Activated T-helper 2 cell treated with anti-CD3 and anti-CD28 coated beads, Interferon-gamma antibody, Interleukin-2, Interleukin-4, amounts not matched to agents 10 μg/mL and 5 μg/mL and 100 μg/mL, durations not matched to agents 14 hours and 24 hours and 36 hours (primary cell): ENCODE data around the gene RHOA. TPM values are rescaled to one million over a fixed set of nuclear protein-coding genes. Genes with fewer than 3 reads are reported as not detected.

Experiments
- DNase-seq: peaks from one replicate; pipeline ENCODE4 v3.0.0; 2021; ENCODE audit warnings: low spot score
- H3K27ac Mint-ChIP-seq: one replicate; pipeline ENCODE4 v1.8.0; 2021; ENCODE audit warnings: mixed read lengths
- H3K27me3 Mint-ChIP-seq: one replicate; pipeline ENCODE4 v1.8.0; 2021; ENCODE audit warnings: low read depth, mixed read lengths
- H3K36me3 Mint-ChIP-seq: one replicate; pipeline ENCODE4 v1.8.0; 2021; ENCODE audit warnings: low read depth, mixed read lengths
- H3K4me1 Mint-ChIP-seq: one replicate; pipeline ENCODE4 v1.8.0; 2021; ENCODE audit warnings: low read depth, mixed read lengths
- H3K4me3 Mint-ChIP-seq: one replicate; pipeline ENCODE4 v1.8.0; 2021; ENCODE audit warnings: low read depth, mild to moderate bottlenecking, moderate library complexity, mixed read lengths
- H3K9me3 Mint-ChIP-seq: one replicate; pipeline ENCODE4 v1.8.0; 2021; ENCODE audit warnings: mixed read lengths
- intact Hi-C: fragments of 100-400 bp; cut with micrococcal nuclease; formaldehyde crosslinking; loops from one replicate; pipeline ENCODE4 v1.15.1; 2023
- total RNA-seq: library from RNA; stranded (reverse); gene quantifications from 2 replicates; pipeline ENCODE4 v1.2.3, GENCODE V29; 2022

Gene RHOA
- total RNA-seq, 1 donor from 2014 or later, result 428 TPM

DNA sequence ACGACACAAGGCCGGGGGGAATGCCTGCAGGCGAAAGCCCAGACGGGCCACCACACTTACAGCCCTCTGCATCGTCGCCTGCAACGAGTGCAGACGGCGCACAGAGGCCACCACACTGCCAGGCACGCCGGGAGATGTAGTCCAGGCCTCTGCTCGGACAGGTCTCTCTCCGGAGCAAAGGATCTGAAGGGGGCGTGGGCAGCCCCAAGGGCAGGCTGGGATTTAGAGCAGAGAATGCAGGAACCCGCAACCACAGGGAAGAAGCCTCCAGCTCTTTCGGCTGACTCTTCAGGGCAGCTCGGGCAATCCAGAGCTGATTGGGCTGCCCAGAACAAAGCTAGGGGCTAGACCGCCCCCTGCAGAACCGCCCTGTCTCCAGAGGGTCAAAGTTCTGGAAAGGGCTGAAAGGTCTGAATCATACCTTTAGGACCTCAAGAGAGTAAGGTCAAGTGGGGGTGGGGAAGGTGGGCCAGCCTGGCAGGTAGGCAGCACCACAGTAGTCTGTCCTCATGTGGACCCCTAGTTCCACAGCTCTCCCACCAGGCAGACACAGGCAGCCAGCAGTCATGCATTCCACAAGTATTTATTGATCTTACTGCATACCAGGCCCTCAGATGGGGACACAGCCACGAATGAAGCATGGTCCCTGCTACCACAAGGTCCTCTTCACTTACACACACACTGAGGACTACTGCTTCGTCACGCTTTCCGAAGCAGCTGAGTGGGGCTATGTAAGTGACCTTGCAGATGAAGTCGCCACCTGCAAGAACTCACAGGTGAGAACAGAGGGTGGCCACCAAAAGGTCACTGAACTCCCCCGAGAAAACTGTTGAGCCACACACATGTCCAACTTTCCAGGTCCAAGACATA lies 10.8 kb upstream of the RHOA start, which contains the start of gene AMT:
Gene AMT, minus strand, starts transcription at position 95 of the 870 bp plus-strand sequence. Its CDS starts 23 bp downstream, at position 72.
- Mint-ChIP-seq H3K27ac (no peak within 1 kb of the TSS), H3K36me3 (peaks cover 39% of the 10 kb centered on the region), H3K27me3 (no peaks in the 10 kb centered on the region), H3K4me1 (peaks cover 18% of the 10 kb centered on the region), H3K9me3 (no peaks in the 10 kb centered on the region), H3K4me3 (no peak within 1 kb of the TSS)
- intact Hi-C loops, result no loop called here
- no peak for DNase-seq

DNA sequence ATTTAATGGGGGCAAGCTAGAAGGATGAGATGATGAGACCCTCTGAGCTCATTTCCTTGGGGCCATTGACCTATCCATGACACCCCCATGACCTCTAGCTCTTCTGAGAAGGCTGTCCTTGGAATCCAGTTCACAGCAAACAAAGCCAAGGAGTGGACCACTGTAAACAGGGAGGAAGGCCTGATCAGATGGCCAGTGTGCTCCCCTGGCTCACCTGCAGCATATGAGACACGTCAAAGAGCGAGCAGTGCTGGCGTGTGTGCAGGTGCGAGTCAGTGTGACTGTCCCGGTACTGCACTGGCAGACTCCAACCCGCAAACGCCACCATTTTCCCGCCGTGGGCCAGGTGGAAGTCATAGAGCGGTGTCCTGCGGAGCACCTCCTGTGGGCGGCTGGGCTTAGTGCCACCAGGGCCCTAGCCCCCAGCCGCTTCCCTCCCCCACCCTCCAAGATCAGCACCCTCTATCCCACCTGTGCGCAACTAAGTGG lies 10.2 kb upstream of the RHOA start:
- Mint-ChIP-seq H3K27me3 (no peaks in the 10 kb centered on the region), H3K9me3 (no peaks in the 10 kb centered on the region), H3K4me1 (peaks cover 21% of the 10 kb centered on the region), H3K36me3 (peaks cover 43% of the 10 kb centered on the region), H3K4me3 (no peak overlapping the region), H3K27ac (no peak overlapping the region)
- DNase-seq, result no peak
- intact Hi-C loops, result no loop called here

DNA sequence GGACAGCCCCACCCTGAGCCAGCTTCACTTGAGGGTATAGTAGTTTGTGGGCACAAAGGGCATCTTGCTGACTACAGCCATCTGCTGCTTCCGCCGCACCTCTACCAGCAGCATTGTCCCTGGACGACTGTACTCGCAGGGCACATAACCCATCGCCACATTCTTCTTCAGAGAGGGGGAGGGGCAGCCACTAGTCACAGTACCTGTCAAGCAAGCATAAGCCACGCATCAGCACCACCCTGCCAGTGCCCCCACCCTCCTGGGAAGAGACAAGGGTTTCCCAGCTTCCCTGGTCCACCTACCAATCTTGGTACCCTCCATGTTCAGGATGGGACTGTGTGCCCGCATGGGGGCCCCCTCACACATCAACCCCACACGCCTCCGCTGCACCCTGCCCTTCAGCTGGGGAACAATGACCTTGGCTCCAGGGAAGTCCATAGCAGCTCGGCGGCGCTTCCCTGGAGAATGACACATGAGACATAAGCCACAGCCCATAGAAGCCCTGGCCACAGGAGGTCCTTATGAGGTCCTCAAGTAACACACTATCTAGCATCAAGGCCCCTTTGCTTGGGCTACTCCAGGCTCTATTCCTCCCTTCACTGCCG lies 5.8 kb upstream of the RHOA start:
- Mint-ChIP-seq H3K27me3 (no peaks in the 10 kb centered on the region), H3K4me3 (no peak overlapping the region), H3K9me3 (no peaks in the 10 kb centered on the region), H3K27ac (peak overlapping the region; percentile 14), H3K4me1 (peaks cover 44% of the 10 kb centered on the region), H3K36me3 (peaks cover 56% of the 10 kb centered on the region)
- DNase-seq, result no peak
- intact Hi-C loops, result loop anchor here (10.0 kb wide), 1 partner anchor 393 kb away; the partner anchor contains the start of genes IMPDH2 and NDUFAF3

DNA sequence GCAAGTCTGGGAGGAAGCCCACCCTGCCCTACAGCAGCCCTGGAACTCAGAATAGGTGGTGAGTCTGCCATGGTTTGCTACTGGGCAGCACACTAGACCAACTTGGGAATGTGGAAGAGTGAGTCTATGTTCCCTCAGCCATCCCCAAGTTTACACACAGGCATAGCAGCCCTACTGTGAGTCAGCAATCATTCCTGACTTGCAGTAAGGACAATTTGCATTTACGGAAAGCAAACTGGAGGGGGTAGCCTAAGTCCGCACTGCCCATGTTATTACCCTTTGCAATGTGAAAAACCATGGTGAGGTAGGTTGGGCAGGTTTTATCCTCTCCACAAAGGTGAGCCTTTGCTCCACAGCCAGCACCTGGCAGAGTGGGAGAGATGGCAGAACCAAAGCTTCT lies 5.1 kb upstream of the RHOA start:
- no peak for DNase-seq
- Mint-ChIP-seq H3K4me3 (no peak overlapping the region), H3K9me3 (no peaks in the 10 kb centered on the region), H3K27ac (peak overlapping the region; percentile 96), H3K27me3 (no peaks in the 10 kb centered on the region), H3K36me3 (peaks cover 56% of the 10 kb centered on the region), H3K4me1 (peaks cover 44% of the 10 kb centered on the region)
- intact Hi-C loops, result loop anchor here (1.0 to 10.0 kb wide), 3 partner anchors 12 to 392 kb away; partner anchors contain the start of genes IMPDH2, NDUFAF3 and NICN1

DNA sequence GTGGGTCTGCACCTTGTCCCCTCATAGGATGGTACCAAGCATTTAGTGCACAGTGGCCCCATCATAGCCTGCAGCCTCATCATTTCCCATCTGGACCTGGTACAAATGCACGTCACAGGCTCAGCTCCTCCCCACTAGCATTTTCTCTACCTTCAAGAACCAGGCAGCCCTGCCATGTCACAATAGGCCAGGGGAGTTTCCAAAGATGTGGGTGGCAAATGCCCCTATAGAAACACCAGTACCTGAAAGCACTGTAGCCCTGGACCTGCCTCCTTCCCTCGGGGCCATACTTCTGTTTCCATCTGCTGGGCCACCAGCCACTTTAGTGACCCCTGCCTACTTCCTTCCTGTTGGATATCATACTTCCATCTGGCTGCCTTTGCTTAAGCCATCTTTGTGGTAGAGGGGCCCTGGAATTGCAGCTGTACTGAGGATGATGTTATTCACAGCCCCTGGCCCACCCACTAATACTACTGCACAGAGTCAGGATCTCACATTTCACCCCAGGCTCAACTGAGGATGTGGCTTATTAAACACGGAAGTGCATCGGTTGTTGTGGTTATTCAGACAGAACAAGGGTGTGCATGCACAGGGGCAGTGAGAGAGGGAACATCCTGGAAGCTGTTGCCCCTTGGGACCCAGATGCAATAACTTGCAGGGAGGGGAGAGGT lies 4.3 kb upstream of the RHOA start:
- Mint-ChIP-seq H3K27me3 (no peaks in the 10 kb centered on the region), H3K36me3 (peaks cover 56% of the 10 kb centered on the region), H3K27ac (peak overlapping the region; percentile 96), H3K4me1 (peaks cover 44% of the 10 kb centered on the region), H3K9me3 (no peaks in the 10 kb centered on the region), H3K4me3 (peak overlapping the region; percentile 60)
- intact Hi-C loops, result loop anchor here (1.0 to 10.0 kb wide), 3 partner anchors 13 to 391 kb away; partner anchors contain the start of genes IMPDH2, NDUFAF3 and NICN1
- DNase-seq, result peak; percentile 54

DNA sequence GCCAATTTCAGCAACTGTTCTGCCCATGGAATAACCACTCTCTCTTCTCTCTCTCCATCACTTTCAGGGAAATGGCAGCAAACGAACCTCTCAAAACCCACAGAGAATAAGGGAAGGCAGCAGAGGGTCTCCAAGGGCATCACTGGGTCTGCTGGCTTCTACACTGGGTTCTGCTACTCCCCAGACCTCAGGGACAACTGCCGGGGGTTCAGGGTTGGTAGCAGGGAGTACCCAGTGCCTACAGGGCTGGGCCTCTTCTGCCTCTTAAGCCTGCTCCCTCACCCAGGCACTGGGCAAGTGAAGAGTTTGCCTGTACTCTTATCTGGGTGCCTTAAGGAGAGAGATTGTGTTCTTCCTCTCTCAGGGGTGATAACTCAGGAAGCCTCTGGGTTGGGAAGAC lies 3.0 kb upstream of the RHOA start:
- no peak for DNase-seq
- intact Hi-C loops, result loop anchor here (10.0 kb wide), 1 partner anchor 390 kb away; the partner anchor contains the start of genes IMPDH2 and NDUFAF3
- Mint-ChIP-seq H3K36me3 (peaks cover 58% of the 10 kb centered on the region), H3K4me1 (peaks cover 49% of the 10 kb centered on the region), H3K27ac (peak overlapping the region; percentile 71), H3K4me3 (no peak overlapping the region), H3K9me3 (no peaks in the 10 kb centered on the region), H3K27me3 (no peaks in the 10 kb centered on the region)

DNA sequence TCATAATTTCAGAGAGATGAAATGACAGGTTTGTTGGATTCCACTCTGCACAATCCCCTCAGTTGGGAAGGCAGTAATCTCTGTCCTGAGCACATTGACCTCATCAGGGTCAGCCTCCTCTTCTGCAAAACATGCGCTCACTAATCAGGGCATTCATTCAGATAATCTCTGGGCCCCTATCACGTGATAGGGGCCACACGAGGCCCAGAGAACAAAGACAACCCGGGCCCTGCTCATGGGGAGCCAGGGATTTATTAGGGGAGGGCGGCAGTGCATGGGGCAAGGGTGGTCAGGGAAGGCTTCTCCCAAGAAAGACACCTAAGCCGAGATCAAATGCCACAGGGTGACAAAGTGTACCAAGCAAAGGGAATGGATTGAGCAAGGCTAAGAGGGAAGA lies 1.6 kb upstream of the RHOA start:
- no peak for DNase-seq
- Mint-ChIP-seq H3K27me3 (no peaks in the 10 kb centered on the region), H3K27ac (peak overlapping the region; percentile 81), H3K4me3 (peak overlapping the region; percentile 84), H3K4me1 (peaks cover 52% of the 10 kb centered on the region), H3K36me3 (peaks cover 53% of the 10 kb centered on the region), H3K9me3 (no peaks in the 10 kb centered on the region)
- intact Hi-C loops, result loop anchor here (2.0 to 10.0 kb wide), 2 partner anchors 373 to 389 kb away; partner anchors contain the start of genes IMPDH2, IP6K1 and NDUFAF3

DNA sequence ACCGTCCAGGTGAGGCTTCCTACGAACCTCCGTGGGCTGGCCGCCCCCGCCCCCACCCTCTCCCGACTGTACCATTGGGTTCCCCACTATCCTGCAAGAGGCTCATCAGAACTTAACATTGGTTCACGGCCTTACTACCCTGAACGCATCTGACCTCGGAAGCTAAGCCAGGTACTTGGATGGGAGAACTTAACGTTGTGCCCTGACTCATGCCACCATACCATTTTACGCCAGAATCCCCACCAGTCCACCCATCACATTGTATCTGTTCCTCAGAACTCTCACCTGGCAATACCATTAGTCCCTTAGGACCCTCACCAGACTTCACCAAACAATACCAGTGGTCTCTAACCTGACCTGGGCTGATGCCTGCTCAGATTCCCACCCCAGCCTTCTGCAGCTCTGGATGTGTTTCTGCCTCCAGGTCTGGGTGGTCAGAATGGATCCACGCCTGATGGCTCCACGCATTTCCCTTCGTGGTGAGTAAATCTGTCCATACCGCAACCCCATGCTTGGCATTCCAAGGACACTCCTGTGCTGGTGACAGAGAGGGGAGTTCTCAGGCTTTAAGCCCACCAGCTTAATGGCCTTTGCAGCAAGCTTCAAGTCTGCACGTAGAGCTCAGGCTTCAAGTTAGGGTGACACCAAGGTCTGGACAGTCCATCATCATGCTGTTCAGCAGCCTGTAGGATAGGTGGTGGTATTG lies 1.0 kb upstream of the RHOA start:
- peak overlapping the region; percentile 81 for H3K27ac Mint-ChIP-seq
- H3K27me3 Mint-ChIP-seq, result no peaks in the 10 kb centered on the region
- no peak for DNase-seq
- peak overlapping the region; percentile 84 for H3K4me3 Mint-ChIP-seq
- intact Hi-C loops, result loop anchor here (1.0 to 10.0 kb wide), 7 partner anchors 16 to 388 kb away; partner anchors contain the start of genes DAG1, IMPDH2, IP6K1 and NDUFAF3
- H3K36me3 Mint-ChIP-seq, result peaks cover 51% of the 10 kb centered on the region
- no peaks in the 10 kb centered on the region for H3K9me3 Mint-ChIP-seq
- H3K4me1 Mint-ChIP-seq, result peaks cover 52% of the 10 kb centered on the region

DNA sequence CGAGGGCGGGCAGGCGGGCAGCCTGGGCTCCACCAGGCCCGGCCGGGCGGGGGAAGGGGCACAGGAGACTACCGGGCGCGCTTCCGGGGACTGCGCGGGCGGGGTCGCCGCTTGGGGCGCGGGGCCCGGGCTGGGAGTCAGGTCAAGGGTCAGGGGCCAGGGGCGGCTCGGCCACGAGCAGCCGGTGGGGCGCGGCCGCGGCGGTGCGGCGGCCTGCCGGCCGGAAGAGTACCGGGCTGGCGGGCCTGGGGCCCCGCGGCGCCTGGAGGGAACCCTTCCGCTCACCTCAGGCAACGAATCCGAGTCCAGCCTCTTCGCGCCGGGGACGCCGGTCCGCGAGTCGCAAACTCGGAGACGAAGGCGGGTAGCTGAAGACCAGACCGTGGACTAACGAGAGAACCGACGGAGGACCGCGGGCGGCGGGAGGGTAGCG lies 225 bp downstream of the RHOA start:
- Mint-ChIP-seq H3K27me3 (no peaks in the 10 kb centered on the region), H3K4me3 (peak overlapping the region; percentile 93), H3K27ac (peak overlapping the region; percentile 90), H3K4me1 (peaks cover 50% of the 10 kb centered on the region), H3K9me3 (no peaks in the 10 kb centered on the region), H3K36me3 (peaks cover 44% of the 10 kb centered on the region)
- intact Hi-C loops, result loop anchor here (2.0 to 10.0 kb wide), 2 partner anchors 53 to 387 kb away; partner anchors contain the start of genes GPX1, IMPDH2 and NDUFAF3
- DNase-seq, result peak; percentile 55

DNA sequence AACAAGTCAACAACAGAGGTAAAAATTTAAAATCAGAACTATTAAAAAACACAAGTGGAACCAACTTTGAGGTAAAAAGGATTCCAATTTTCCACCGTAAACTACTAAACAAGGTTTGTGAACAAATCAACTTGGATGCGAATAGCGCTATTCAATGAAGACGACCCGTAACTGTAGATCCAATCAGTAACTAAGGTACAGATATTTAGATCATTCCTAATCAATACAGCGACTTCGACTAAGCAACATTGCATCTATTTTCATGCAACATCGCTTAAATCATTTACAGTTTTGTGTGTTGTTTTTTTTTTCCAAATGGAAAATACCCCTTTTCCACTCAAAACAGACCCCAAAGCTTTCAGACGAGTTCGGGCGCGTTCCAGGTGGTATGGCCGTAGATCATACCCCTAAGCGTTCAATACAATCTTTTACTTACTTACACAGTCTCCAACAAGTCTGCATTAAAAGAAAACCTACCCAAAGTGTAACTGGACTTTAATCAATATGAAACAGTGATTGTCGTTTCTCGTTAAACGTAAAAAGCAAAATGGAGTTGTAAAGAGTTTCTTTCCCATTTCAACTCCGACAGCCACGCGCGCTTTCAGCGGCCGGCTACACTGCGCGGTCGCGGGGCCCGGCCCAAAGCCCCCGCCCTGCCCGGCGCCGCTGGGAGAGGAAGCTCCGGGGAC lies 786 bp downstream of the RHOA start:
- peaks cover 46% of the 10 kb centered on the region for H3K4me1 Mint-ChIP-seq

More for the DNA sequence above, 786 bp downstream of the RHOA start:
- peak overlapping the region; percentile 88 for H3K27ac Mint-ChIP-seq
- peak overlapping the region; percentile 93 for H3K4me3 Mint-ChIP-seq
- peaks cover 41% of the 10 kb centered on the region for H3K36me3 Mint-ChIP-seq
- no peaks in the 10 kb centered on the region for H3K9me3 Mint-ChIP-seq
- H3K27me3 Mint-ChIP-seq, result no peaks in the 10 kb centered on the region
- no peak for DNase-seq
- intact Hi-C loops, result loop anchor here (2.0 to 10.0 kb wide), 2 partner anchors 52 to 386 kb away; partner anchors contain the start of genes GPX1, IMPDH2 and NDUFAF3
